SK-N-SH treated with all-trans-retinoic acid at 6 μM for 48 hours (cell line): ENCODE results near the gene ANKRD55.

Source experiments
- OSR1 ChIP-seq: fragments of 250-450 bp; sonication (Bioruptor Pico); IDR thresholded peaks from 2 replicates; pipeline ENCODE4 v1.8.0; 2022; ENCODE audit warnings: moderate library complexity, mild to moderate bottlenecking, inconsistent platforms
- ZFP30 ChIP-seq: fragments of 450-650 bp; formaldehyde crosslinking; IDR thresholded peaks from 2 replicates; pipeline ENCODE4 v1.5.0; 2022; ENCODE audit warnings: mild to moderate bottlenecking, moderate library complexity
- TF ChIP-seq, protein P1 (sequence below): fragments of 250-450 bp; sonication (Bioruptor Pico); IDR thresholded peaks from 2 replicates; pipeline ENCODE4 v1.8.0; 2020; ENCODE audit warnings: mild to moderate bottlenecking, moderate library complexity, borderline replicate concordance

DNA sequence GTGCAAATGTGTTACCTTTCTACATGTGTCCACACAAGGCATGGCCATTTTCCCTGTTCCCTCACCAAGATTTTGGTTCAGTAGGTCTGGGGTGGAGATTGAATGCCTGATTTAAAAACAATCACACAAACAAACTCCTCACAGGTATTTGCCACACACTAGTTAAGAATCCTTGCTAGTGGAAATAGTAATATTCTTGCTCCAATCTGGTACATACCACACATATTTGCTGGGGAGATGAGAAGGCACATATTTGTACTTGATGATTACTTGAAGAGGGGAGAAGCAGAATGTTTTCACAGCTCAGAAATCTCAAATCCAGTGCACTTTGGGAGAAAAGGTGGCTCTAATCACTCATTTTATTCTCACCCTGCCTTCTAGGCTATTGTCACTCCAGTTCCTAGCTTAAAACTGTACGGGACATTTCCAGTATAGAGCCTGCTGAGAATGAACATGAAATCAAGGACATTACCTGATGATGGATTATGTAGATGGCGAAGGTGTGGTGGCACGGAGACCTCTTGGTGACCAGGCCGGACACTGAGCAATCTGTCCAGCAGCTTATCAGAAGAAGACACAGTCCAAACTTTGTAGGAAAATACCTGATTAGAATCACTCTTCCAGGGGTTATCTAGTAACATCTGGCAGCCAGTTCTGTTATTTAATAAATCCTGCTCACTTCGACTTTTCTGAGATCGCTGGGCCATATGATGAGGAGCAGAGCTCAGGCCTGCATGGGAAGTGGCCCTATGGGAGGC lies 122.3 kb downstream of the ANKRD55 start:
- TF ChIP-seq ZFP30 (no peak), OSR1 (no peak)
- TF ChIP-seq, protein P1, sequence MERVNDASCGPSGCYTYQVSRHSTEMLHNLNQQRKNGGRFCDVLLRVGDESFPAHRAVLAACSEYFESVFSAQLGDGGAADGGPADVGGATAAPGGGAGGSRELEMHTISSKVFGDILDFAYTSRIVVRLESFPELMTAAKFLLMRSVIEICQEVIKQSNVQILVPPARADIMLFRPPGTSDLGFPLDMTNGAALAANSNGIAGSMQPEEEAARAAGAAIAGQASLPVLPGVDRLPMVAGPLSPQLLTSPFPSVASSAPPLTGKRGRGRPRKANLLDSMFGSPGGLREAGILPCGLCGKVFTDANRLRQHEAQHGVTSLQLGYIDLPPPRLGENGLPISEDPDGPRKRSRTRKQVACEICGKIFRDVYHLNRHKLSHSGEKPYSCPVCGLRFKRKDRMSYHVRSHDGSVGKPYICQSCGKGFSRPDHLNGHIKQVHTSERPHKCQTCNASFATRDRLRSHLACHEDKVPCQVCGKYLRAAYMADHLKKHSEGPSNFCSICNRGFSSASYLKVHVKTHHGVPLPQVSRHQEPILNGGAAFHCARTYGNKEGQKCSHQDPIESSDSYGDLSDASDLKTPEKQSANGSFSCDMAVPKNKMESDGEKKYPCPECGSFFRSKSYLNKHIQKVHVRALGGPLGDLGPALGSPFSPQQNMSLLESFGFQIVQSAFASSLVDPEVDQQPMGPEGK (CRISPR knock-in tag), result no peak
